ENCODE results near the gene MSI2. TPM values are rescaled to one million over a fixed set of nuclear protein-coding genes. Genes with fewer than 3 reads are reported as not detected.

The MSI2 gene
- total and polyA plus RNA-seq, 12 donors = 25.5 to 135 (median 121) TPM

DNA sequence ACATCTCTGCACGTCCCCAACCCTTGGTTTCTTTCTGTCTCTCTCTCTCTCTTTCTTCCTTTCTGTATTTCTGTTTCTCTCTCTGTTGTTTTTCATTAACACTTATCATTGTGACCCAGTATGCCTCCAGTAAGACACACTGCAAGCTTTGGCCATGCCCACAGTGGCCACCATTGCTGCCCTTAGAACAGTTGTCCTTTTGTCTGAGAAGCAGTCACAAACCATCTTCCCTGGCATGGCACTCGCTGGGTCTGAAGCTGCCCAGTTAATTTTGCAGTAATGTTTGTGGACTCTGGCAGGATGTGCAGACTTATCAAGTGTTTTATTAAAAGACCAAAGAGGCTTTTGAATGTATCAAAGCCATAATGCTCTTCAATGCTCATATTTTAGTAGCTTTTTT is 146.9 kb downstream of the MSI2 start:
- Histone ChIP-seq H3K27ac (peak overlapping the region in 4 of 10 donors; percentile 31 to 44 (median 39)), H3K27me3 (no peaks in the 10 kb centered on the region), H3K4me3 (no peak overlapping the region), H3K4me1 (peaks cover 2 to 67% (median 44%) of the 10 kb centered on the region in 9 donors), H3K36me3 (peaks cover 0 to 17% (median 0%) of the 10 kb centered on the region in 9 donors), H3K9me3 (no peaks in the 10 kb centered on the region)
- ATAC-seq = no peak
- intact Hi-C loops (cut with DNase I) = no loop called here
- TF ChIP-seq, protein P1, sequence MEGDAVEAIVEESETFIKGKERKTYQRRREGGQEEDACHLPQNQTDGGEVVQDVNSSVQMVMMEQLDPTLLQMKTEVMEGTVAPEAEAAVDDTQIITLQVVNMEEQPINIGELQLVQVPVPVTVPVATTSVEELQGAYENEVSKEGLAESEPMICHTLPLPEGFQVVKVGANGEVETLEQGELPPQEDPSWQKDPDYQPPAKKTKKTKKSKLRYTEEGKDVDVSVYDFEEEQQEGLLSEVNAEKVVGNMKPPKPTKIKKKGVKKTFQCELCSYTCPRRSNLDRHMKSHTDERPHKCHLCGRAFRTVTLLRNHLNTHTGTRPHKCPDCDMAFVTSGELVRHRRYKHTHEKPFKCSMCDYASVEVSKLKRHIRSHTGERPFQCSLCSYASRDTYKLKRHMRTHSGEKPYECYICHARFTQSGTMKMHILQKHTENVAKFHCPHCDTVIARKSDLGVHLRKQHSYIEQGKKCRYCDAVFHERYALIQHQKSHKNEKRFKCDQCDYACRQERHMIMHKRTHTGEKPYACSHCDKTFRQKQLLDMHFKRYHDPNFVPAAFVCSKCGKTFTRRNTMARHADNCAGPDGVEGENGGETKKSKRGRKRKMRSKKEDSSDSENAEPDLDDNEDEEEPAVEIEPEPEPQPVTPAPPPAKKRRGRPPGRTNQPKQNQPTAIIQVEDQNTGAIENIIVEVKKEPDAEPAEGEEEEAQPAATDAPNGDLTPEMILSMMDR (IDR thresholded peaks at IDR 0.05) = no peak
- DNase-seq = no peak
- 43 to 58% methylated on average over 2 of the region's 2 CpGs for WGBS, 2 donors

DNA sequence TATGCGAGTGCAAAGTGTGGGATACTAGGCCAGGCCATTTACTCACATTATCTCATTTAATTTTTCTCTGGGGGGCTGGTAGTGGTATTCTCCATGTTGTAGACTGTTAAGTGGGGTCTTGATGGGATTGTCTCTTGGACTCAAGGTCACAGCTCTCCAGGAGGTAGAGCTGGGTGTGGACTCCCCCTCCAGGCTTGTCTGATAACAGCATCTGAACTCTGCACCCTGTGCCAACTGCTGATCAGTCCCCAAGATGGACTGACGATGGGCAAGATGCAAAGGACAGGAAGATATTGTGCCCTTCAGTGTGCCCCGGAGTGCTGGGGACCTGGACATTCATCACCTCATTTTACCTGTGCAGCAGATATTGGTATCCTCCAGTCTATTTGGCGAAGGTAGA is 147.8 kb downstream of the MSI2 start:
- Histone ChIP-seq H3K36me3 (peaks cover 0 to 17% (median 0%) of the 10 kb centered on the region in 9 donors), H3K4me1 (peaks cover 2 to 71% (median 44%) of the 10 kb centered on the region in 9 donors), H3K27ac (peak overlapping the region in 5 of 10 donors; percentile 43 to 76 (median 59)), H3K9me3 (no peaks in the 10 kb centered on the region), H3K27me3 (no peaks in the 10 kb centered on the region), H3K4me3 (no peak overlapping the region)
- TF ChIP-seq, protein P1 (IDR thresholded peaks at IDR 0.05) = peak in 1 of 9 donors; percentile 6
- ATAC-seq = no peak
- intact Hi-C loops (cut with DNase I) = no loop called here
- DNase-seq = no peak
- 90 to 91% methylated on average over 4 of the region's 4 CpGs for WGBS, 2 donors

DNA sequence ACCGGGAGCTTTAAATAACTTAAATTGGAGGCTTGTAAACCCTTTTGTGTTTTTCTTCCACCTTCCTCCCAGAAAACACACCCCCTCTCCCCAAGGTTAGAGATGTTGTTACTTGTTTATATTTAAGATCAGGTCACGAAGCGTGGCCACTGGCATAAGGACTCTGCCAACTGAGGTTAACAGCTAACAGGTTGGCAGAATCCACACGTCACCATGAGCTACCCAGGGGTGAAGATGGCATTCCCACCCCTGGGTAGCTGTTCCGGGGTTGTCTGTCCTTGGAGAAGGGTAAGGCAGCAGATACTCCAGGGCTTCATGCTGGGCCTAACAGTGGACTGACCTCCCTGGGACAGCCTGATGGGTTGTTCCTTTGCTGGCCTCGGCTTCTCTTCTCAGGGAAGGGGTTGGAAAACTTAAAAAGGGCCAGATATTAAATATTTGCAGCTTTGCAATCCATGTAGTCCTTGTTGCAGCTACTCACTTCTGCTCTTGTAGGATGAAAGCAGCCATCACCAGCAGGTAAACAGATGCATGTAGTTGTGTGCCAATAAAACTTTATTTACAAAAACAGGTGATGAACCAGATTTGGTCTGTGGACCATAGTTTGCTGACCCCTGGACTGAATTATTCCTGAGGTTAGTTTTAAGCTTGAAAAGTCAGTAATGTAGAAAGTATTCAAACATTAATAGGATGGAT is 148.6 kb downstream of the MSI2 start:
- DNase-seq = no peak
- Histone ChIP-seq H3K27ac (peak overlapping the region in 5 of 10 donors; percentile 43 to 76 (median 59)), H3K9me3 (no peaks in the 10 kb centered on the region), H3K27me3 (no peaks in the 10 kb centered on the region), H3K36me3 (peaks cover 0 to 17% (median 0%) of the 10 kb centered on the region in 9 donors), H3K4me3 (no peak overlapping the region), H3K4me1 (peaks cover 2 to 71% (median 44%) of the 10 kb centered on the region in 9 donors)
- ATAC-seq = no peak
- WGBS, 2 donors = 72 to 78% methylated on average over 6 of the region's 6 CpGs
- intact Hi-C loops (cut with DNase I) = no loop called here
- TF ChIP-seq, protein P1 (IDR thresholded peaks at IDR 0.05) = no peak

DNA sequence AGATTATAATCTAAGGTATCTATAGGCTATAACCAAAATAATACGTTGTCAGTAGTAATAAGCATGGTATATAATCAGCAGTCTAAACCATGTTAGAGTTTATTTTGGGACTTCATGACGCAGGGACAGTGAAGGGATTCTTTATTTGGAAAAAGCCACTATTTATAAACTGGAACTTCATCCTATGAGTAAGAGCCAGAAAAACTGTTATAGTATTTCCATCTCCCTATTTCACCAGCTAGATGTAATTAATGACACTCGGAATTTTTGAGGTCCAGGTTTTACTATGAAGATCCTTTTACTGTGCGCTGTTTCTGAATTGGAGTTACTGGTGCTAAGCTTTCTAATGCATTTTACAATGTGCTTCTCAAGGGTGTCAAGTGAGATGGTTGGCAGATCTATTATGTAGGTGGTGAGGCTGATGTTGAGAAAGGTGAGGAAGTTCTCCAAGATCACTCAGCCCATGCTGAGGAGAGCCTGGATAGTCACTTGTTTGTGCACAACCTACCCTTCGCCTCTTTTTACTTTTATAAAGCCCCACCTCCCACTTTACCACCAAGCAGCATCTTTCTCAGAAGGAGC is 149.3 kb downstream of the MSI2 start:
- intact Hi-C loops (cut with DNase I) = no loop called here
- H3K27ac ChIP-seq = peak overlapping the region in 7 of 10 donors; percentile 3 to 76 (median 59)
- DNase-seq (no peak), ATAC-seq (peak; percentile 31 to 84 (median 66))
- H3K36me3 ChIP-seq = peaks cover 0 to 17% (median 0%) of the 10 kb centered on the region in 9 donors
- H3K4me3 ChIP-seq = no peak overlapping the region
- H3K4me1 ChIP-seq = peaks cover 2 to 71% (median 44%) of the 10 kb centered on the region in 9 donors
- 62 to 72% methylated on average over 5 of the region's 5 CpGs for WGBS, 2 donors
- H3K27me3 ChIP-seq = no peaks in the 10 kb centered on the region
- H3K9me3 ChIP-seq = no peaks in the 10 kb centered on the region
- TF ChIP-seq, protein P1 (IDR thresholded peaks at IDR 0.05) = no peak
